Mesenchymal stem cell (in vitro differentiated cells and primary cell): ENCODE data around the gene KSR1.

ENCODE experiments used
- DNase-seq: peaks from one replicate; pipeline ENCODE4 v3.0.0-alpha.2; 2013
- H2AFZ ChIP-seq: one replicate; pipeline ENCODE4 v1.6.1; 2013; ENCODE audit warnings: low read depth, mild to moderate bottlenecking, control low read depth, inconsistent platforms, low read length, moderate library complexity
- H2AK5ac ChIP-seq: 2 replicates; pipeline ENCODE4 v1.6.1; 2013; ENCODE audit warnings: low read length, moderate library complexity, mild to moderate bottlenecking, inconsistent platforms; ENCODE audit not compliant: severe bottlenecking
- H2BK120ac ChIP-seq: one replicate; pipeline ENCODE4 v1.6.1; 2013; ENCODE audit warnings: low read depth, mild to moderate bottlenecking, inconsistent platforms, low read length, moderate library complexity
- H2BK12ac ChIP-seq, 2 experiments: one replicate each; pipeline ENCODE4 v1.6.1; 2013; ENCODE audit warnings: inconsistent platforms in 2 of 2, low read length in 2 of 2, mild to moderate bottlenecking in 2 of 2, moderate library complexity in 2 of 2, control low read depth in 1 of 2
- H2BK15ac ChIP-seq: one replicate; pipeline ENCODE4 v1.6.1; 2013; ENCODE audit warnings: mild to moderate bottlenecking, low read depth, inconsistent platforms; ENCODE audit not compliant: poor library complexity, severe bottlenecking
- H2BK5ac ChIP-seq: 2 replicates; pipeline ENCODE4 v1.6.1; 2013; ENCODE audit warnings: low read depth, mild to moderate bottlenecking, low read length, control low read depth, inconsistent platforms; ENCODE audit not compliant: poor library complexity, severe bottlenecking
- H3K14ac ChIP-seq, 2 experiments: one replicate each; pipeline ENCODE4 v1.6.1; 2013; ENCODE audit warnings: inconsistent platforms in 2 of 2, low read length in 2 of 2, control low read depth in 1 of 2, mild to moderate bottlenecking in 1 of 2, moderate library complexity in 1 of 2
- H3K18ac ChIP-seq, 2 experiments: one replicate each; pipeline ENCODE4 v1.6.1; 2013; ENCODE audit warnings: inconsistent platforms in 2 of 2, low read length in 2 of 2, control low read depth in 1 of 2, low read depth in 1 of 2, mild to moderate bottlenecking in 1 of 2
- H3K23ac ChIP-seq, 2 experiments: one replicate each; pipeline ENCODE4 v1.6.1; 2013; ENCODE audit warnings: inconsistent platforms in 2 of 2, low read length in 2 of 2, mild to moderate bottlenecking in 2 of 2, moderate library complexity in 2 of 2, control low read depth in 1 of 2
- H3K27ac ChIP-seq: 2 replicates; pipeline ENCODE4 v1.5.1; 2013; ENCODE audit warnings: mild to moderate bottlenecking, moderate library complexity, low read length, control low read depth, inconsistent platforms; ENCODE audit not compliant: poor library complexity, severe bottlenecking
- H3K27me3 ChIP-seq, 2 experiments: 2 replicates each; pipeline versions ENCODE4 v1.6.1 to v1.7.0; 2013; ENCODE audit warnings: low read length in 2 of 2, mild to moderate bottlenecking in 2 of 2, moderate library complexity in 2 of 2, control low read depth in 1 of 2, inconsistent platforms in 1 of 2; ENCODE audit not compliant: control insufficient read depth in 1 of 2, insufficient read depth in 1 of 2
- H3K36me3 ChIP-seq, 2 experiments: 2 replicates each; pipeline versions ENCODE4 v1.6.1 to v1.7.0; 2013; ENCODE audit warnings: low read length in 2 of 2, control low read depth in 1 of 2, inconsistent platforms in 1 of 2, low read depth in 1 of 2, mild to moderate bottlenecking in 1 of 2; ENCODE audit not compliant: insufficient read depth in 2 of 2, control insufficient read depth in 1 of 2
- H3K4ac ChIP-seq, 2 experiments: one replicate each; pipeline ENCODE4 v1.6.1; 2013; ENCODE audit warnings: inconsistent platforms in 2 of 2, low read length in 2 of 2, mild to moderate bottlenecking in 2 of 2, moderate library complexity in 2 of 2, control low read depth in 1 of 2, low read depth in 1 of 2
- H3K4me1 ChIP-seq: 2 replicates; pipeline ENCODE4 v1.6.1; 2013; ENCODE audit warnings: low read depth, low read length, control low read depth; ENCODE audit not compliant: control insufficient read depth, insufficient read depth
- H3K4me2 ChIP-seq: 2 replicates; pipeline ENCODE4 v1.6.1; 2013; ENCODE audit warnings: low read length, mild to moderate bottlenecking, inconsistent platforms; ENCODE audit not compliant: poor library complexity, severe bottlenecking
- H3K4me3 ChIP-seq, 2 experiments: 2 replicates each; pipeline versions ENCODE4 v1.5.1 to v1.7.0; 2013; ENCODE audit warnings: low read length in 2 of 2, mild to moderate bottlenecking in 2 of 2, control low read depth in 1 of 2, low read depth in 1 of 2; ENCODE audit not compliant: insufficient read depth in 1 of 2
- H3K79me1 ChIP-seq: replicated peaks from 2 replicates; pipeline ENCODE4 v1.6.1; 2013; ENCODE audit warnings: mild to moderate bottlenecking, control low read depth, low read length, inconsistent platforms; ENCODE audit not compliant: poor library complexity, severe bottlenecking
- H3K9ac ChIP-seq: 2 replicates; pipeline ENCODE4 v1.7.0; 2013; ENCODE audit warnings: mild to moderate bottlenecking, low read length, moderate library complexity
- H3K9me3 ChIP-seq: 2 replicates; pipeline ENCODE4 v1.7.0; 2013; ENCODE audit warnings: mild to moderate bottlenecking, low read length; ENCODE audit not compliant: control insufficient read depth
- H4K8ac ChIP-seq: one replicate; pipeline ENCODE4 v1.6.1; 2013; ENCODE audit warnings: inconsistent platforms, mild to moderate bottlenecking, low read length, moderate library complexity
- H4K91ac ChIP-seq: one replicate; pipeline ENCODE4 v1.6.1; 2013; ENCODE audit warnings: mild to moderate bottlenecking, low read length, inconsistent platforms
- WGBS: methylation state at CpG from one replicate; pipeline ENCODE4 v1.1.7; 2013; ENCODE audit warnings: mixed read lengths; 5-methylcytosine and 5-hydroxymethylcytosine counted together

KSR1 gene

GRCh38 chr17:27578718-27579085 is 122.5 kb downstream of the KSR1 start:
- Histone ChIP-seq H2BK12ac (peak overlapping the region in 1 of 2 experiments; percentile 60), H3K14ac (no peak overlapping the region), H4K8ac (peak overlapping the region; percentile 35), H2AFZ (no peak overlapping the region), H3K9me3 (no peaks in the 10 kb centered on the region), H2BK120ac (peak overlapping the region; percentile 24), H3K27ac (peak overlapping the region; percentile 11), H3K23ac (no peak overlapping the region), H3K4ac (peak overlapping the region; percentile 35 to 47), H3K4me3 (no peak overlapping the region), H2AK5ac (peak overlapping the region; percentile 41), H3K4me2 (no peak overlapping the region), H3K9ac (peak overlapping the region; percentile 46), H3K4me1 (peaks cover 26% of the 10 kb centered on the region), H2BK5ac (no peak overlapping the region), H4K91ac (no peak overlapping the region), H2BK15ac (peak overlapping the region; percentile 52), H3K79me1 (peaks cover 20% of the 10 kb centered on the region), H3K27me3 (no peaks in the 10 kb centered on the region), H3K36me3 (peaks cover 6 to 10% of the 10 kb centered on the region in 2 experiments), H3K18ac (peak overlapping the region; percentile 13 to 47)
- WGBS = 53% methylated on average over 4 of the region's 4 CpGs
- DNase-seq = peak; percentile 62

DNA sequence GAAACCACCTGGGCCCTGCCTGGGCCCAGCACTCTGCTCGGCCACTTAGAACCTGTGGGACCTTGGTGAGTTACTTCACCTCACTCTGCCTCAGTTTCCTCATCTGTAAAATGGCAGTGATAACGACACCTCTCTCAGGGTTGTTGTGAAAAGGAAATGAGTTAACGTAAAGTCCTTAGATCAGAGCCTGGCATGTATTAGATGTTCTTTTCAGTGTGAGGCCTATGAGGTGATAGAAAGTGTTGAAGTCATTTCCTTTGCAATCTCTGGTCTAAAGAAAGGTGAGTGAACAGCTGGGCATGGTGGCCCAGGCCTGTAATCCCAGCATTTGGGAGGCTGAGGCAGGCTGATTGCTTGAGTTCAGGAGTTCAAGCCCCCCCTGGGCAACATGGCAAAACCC is 123.1 kb downstream of the KSR1 start:
- no peak overlapping the region for H3K9ac ChIP-seq
- H3K27ac ChIP-seq = no peak overlapping the region
- H4K91ac ChIP-seq = no peak overlapping the region
- peaks cover 24% of the 10 kb centered on the region for H3K4me1 ChIP-seq
- H3K4ac ChIP-seq = no peak overlapping the region
- H2BK5ac ChIP-seq = no peak overlapping the region
- peaks cover 18% of the 10 kb centered on the region for H3K79me1 ChIP-seq
- H3K9me3 ChIP-seq = no peaks in the 10 kb centered on the region
- no peak overlapping the region for H4K8ac ChIP-seq
- no peak overlapping the region for H3K14ac ChIP-seq
- peaks cover 6 to 13% of the 10 kb centered on the region in 2 experiments for H3K36me3 ChIP-seq
- no peak overlapping the region for H2AK5ac ChIP-seq
- H3K23ac ChIP-seq = no peak overlapping the region
- no peak overlapping the region for H2BK15ac ChIP-seq
- no peak for DNase-seq
- 92% methylated on average over 3 of the region's 3 CpGs for WGBS
- H2AFZ ChIP-seq = no peak overlapping the region
- no peak overlapping the region for H3K18ac ChIP-seq
- no peak overlapping the region for H3K4me2 ChIP-seq
- no peaks in the 10 kb centered on the region for H3K27me3 ChIP-seq
- no peak overlapping the region for H3K4me3 ChIP-seq
- no peak overlapping the region for H2BK120ac ChIP-seq
- H2BK12ac ChIP-seq = no peak overlapping the region

- Histone ChIP-seq H3K36me3 (peaks cover 6 to 17% of the 10 kb centered on the region in 2 experiments), H2BK15ac (no peak overlapping the region), H2BK5ac (no peak overlapping the region), H3K4me3 (no peak overlapping the region), H3K79me1 (peaks cover 18% of the 10 kb centered on the region), H4K91ac (no peak overlapping the region), H3K18ac (no peak overlapping the region), H4K8ac (no peak overlapping the region), H2AFZ (no peak overlapping the region), H3K4me1 (peaks cover 24% of the 10 kb centered on the region), H2AK5ac (no peak overlapping the region), H2BK120ac (no peak overlapping the region), H2BK12ac (no peak overlapping the region), H3K14ac (no peak overlapping the region), H3K4me2 (no peak overlapping the region), H3K9ac (no peak overlapping the region), H3K23ac (no peak overlapping the region), H3K27me3 (no peaks in the 10 kb centered on the region), H3K27ac (no peak overlapping the region), H3K4ac (no peak overlapping the region), H3K9me3 (no peaks in the 10 kb centered on the region)
- DNase-seq = no peak
- 86% methylated on average over 4 of the region's 4 CpGs for WGBS
Measured at GRCh38 chr17:27579897-27580321, 123.7 kb downstream of the KSR1 start.

DNA sequence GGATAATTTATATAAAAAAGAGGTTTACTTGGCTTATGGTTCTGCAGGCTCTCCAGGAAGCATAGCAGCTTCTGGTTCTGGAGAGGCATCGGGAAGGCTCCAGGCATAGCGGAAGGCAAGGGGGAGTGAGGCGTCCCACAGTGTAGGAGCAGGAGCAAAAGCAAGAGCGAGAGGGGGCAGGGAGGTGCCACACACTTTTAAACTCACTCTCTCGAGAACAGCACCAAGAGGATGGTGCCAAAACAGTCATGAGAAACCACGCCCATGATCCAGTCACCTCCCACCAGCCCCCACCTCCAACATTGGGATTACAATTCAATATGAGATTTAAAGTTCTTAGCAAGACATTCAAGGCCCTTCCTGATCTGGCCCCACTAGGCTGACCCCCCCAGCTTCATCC is 124.8 kb downstream of the KSR1 start:
- Histone ChIP-seq H3K23ac (no peak overlapping the region), H3K4me2 (no peak overlapping the region), H2BK15ac (no peak overlapping the region), H4K8ac (no peak overlapping the region), H3K4ac (no peak overlapping the region), H3K9ac (no peak overlapping the region), H3K18ac (no peak overlapping the region), H4K91ac (no peak overlapping the region), H3K36me3 (peaks cover 6 to 24% of the 10 kb centered on the region in 2 experiments), H3K4me1 (peaks cover 31% of the 10 kb centered on the region), H3K27ac (no peak overlapping the region), H2AFZ (no peak overlapping the region), H3K27me3 (no peaks in the 10 kb centered on the region), H2BK12ac (no peak overlapping the region), H3K9me3 (no peaks in the 10 kb centered on the region), H2BK120ac (no peak overlapping the region), H3K14ac (no peak overlapping the region), H2BK5ac (no peak overlapping the region), H3K4me3 (no peak overlapping the region), H3K79me1 (peaks cover 16% of the 10 kb centered on the region), H2AK5ac (no peak overlapping the region)
- WGBS = 86% methylated on average over 6 of the region's 6 CpGs
- DNase-seq = no peak
